ENCODE results near the gene ACVR1.

The ACVR1 gene

GRCh38 chr2:157691131-157691530 lies 185.0 kb downstream of the ACVR1 start:
- TF ChIP-seq POU6F1 (CRISPR knock-in tag; IDR thresholded peaks at IDR 0.05; ENCODE audit: borderline replicate concordance, low read depth) (no peak), SNAI2 (CRISPR knock-in tag; IDR thresholded peaks at IDR 0.05) (no peak), ISL1 (CRISPR knock-in tag; IDR thresholded peaks at IDR 0.05) (no peak), TCF4 (CRISPR knock-in tag; IDR thresholded peaks at IDR 0.05; ENCODE audit: borderline replicate concordance) (no peak), ZFP30 (CRISPR knock-in tag; IDR thresholded peaks at IDR 0.05) (no peak), ESRRG (CRISPR knock-in tag; IDR thresholded peaks at IDR 0.05) (no peak), TSHZ2 (CRISPR knock-in tag; IDR thresholded peaks at IDR 0.05) (no peak), ZC3H10 (CRISPR knock-in tag; IDR thresholded peaks at IDR 0.05) (no peak), GLIS3 (CRISPR knock-in tag; IDR thresholded peaks at IDR 0.05) (no peak), ZNF565 (CRISPR knock-in tag; conservative IDR thresholded peaks at IDR 0.05; ENCODE audit: low read depth) (no peak), TOX (CRISPR knock-in tag; IDR thresholded peaks at IDR 0.05; ENCODE audit: borderline replicate concordance) (no peak), OSR1 (CRISPR knock-in tag; IDR thresholded peaks at IDR 0.05) (no peak), ARNTL (CRISPR knock-in tag; IDR thresholded peaks at IDR 0.05; ENCODE audit: borderline replicate concordance, low read depth) (no peak), CSDC2 (CRISPR knock-in tag; IDR thresholded peaks at IDR 0.05) (no peak), BACH2 (CRISPR knock-in tag; IDR thresholded peaks at IDR 0.05; ENCODE audit: borderline replicate concordance) (no peak)
- no peak for ATAC-seq

All from SK-N-SH treated with all-trans-retinoic acid at 6 μM for 48 hours (cell line).